Mesenchymal stem cell (in vitro differentiated cells and primary cell): Measurements from ENCODE around the gene XPR1.
"Not testable (repeated sequence)": the region's sequence is repeated elsewhere in the genome, so short reads cannot be mapped to it uniquely, and the experiment has no call there.

Experiments
- DNase-seq: peaks from one replicate; pipeline ENCODE4 v3.0.0-alpha.2; 2013
- H2AFZ ChIP-seq: one replicate; pipeline ENCODE4 v1.6.1; 2013; ENCODE audit warnings: low read depth, mild to moderate bottlenecking, control low read depth, inconsistent platforms, low read length, moderate library complexity
- H2AK5ac ChIP-seq: 2 replicates; pipeline ENCODE4 v1.6.1; 2013; ENCODE audit warnings: low read length, moderate library complexity, mild to moderate bottlenecking, inconsistent platforms; ENCODE audit not compliant: severe bottlenecking
- H2BK120ac ChIP-seq: one replicate; pipeline ENCODE4 v1.6.1; 2013; ENCODE audit warnings: low read depth, mild to moderate bottlenecking, inconsistent platforms, low read length, moderate library complexity
- H2BK12ac ChIP-seq, 2 experiments: one replicate each; pipeline ENCODE4 v1.6.1; 2013; ENCODE audit warnings: inconsistent platforms in 2 of 2, low read length in 2 of 2, mild to moderate bottlenecking in 2 of 2, moderate library complexity in 2 of 2, control low read depth in 1 of 2
- H2BK15ac ChIP-seq: one replicate; pipeline ENCODE4 v1.6.1; 2013; ENCODE audit warnings: mild to moderate bottlenecking, low read depth, inconsistent platforms; ENCODE audit not compliant: poor library complexity, severe bottlenecking
- H2BK5ac ChIP-seq: 2 replicates; pipeline ENCODE4 v1.6.1; 2013; ENCODE audit warnings: low read depth, mild to moderate bottlenecking, low read length, control low read depth, inconsistent platforms; ENCODE audit not compliant: poor library complexity, severe bottlenecking
- H3K14ac ChIP-seq, 2 experiments: one replicate each; pipeline ENCODE4 v1.6.1; 2013; ENCODE audit warnings: inconsistent platforms in 2 of 2, low read length in 2 of 2, control low read depth in 1 of 2, mild to moderate bottlenecking in 1 of 2, moderate library complexity in 1 of 2
- H3K18ac ChIP-seq, 2 experiments: one replicate each; pipeline ENCODE4 v1.6.1; 2013; ENCODE audit warnings: inconsistent platforms in 2 of 2, low read length in 2 of 2, control low read depth in 1 of 2, low read depth in 1 of 2, mild to moderate bottlenecking in 1 of 2
- H3K23ac ChIP-seq, 2 experiments: one replicate each; pipeline ENCODE4 v1.6.1; 2013; ENCODE audit warnings: inconsistent platforms in 2 of 2, low read length in 2 of 2, mild to moderate bottlenecking in 2 of 2, moderate library complexity in 2 of 2, control low read depth in 1 of 2
- H3K27ac ChIP-seq: 2 replicates; pipeline ENCODE4 v1.5.1; 2013; ENCODE audit warnings: mild to moderate bottlenecking, moderate library complexity, low read length, control low read depth, inconsistent platforms; ENCODE audit not compliant: poor library complexity, severe bottlenecking
- H3K27me3 ChIP-seq, 2 experiments: 2 replicates each; pipeline versions ENCODE4 v1.6.1 to v1.7.0; 2013; ENCODE audit warnings: low read length in 2 of 2, mild to moderate bottlenecking in 2 of 2, moderate library complexity in 2 of 2, control low read depth in 1 of 2, inconsistent platforms in 1 of 2; ENCODE audit not compliant: control insufficient read depth in 1 of 2, insufficient read depth in 1 of 2
- H3K36me3 ChIP-seq, 2 experiments: 2 replicates each; pipeline versions ENCODE4 v1.6.1 to v1.7.0; 2013; ENCODE audit warnings: low read length in 2 of 2, control low read depth in 1 of 2, inconsistent platforms in 1 of 2, low read depth in 1 of 2, mild to moderate bottlenecking in 1 of 2; ENCODE audit not compliant: insufficient read depth in 2 of 2, control insufficient read depth in 1 of 2
- H3K4ac ChIP-seq, 2 experiments: one replicate each; pipeline ENCODE4 v1.6.1; 2013; ENCODE audit warnings: inconsistent platforms in 2 of 2, low read length in 2 of 2, mild to moderate bottlenecking in 2 of 2, moderate library complexity in 2 of 2, control low read depth in 1 of 2, low read depth in 1 of 2
- H3K4me1 ChIP-seq: 2 replicates; pipeline ENCODE4 v1.6.1; 2013; ENCODE audit warnings: low read depth, low read length, control low read depth; ENCODE audit not compliant: control insufficient read depth, insufficient read depth
- H3K4me2 ChIP-seq: 2 replicates; pipeline ENCODE4 v1.6.1; 2013; ENCODE audit warnings: low read length, mild to moderate bottlenecking, inconsistent platforms; ENCODE audit not compliant: poor library complexity, severe bottlenecking
- H3K4me3 ChIP-seq, 2 experiments: 2 replicates each; pipeline versions ENCODE4 v1.5.1 to v1.7.0; 2013; ENCODE audit warnings: low read length in 2 of 2, mild to moderate bottlenecking in 2 of 2, control low read depth in 1 of 2, low read depth in 1 of 2; ENCODE audit not compliant: insufficient read depth in 1 of 2
- H3K79me1 ChIP-seq: replicated peaks from 2 replicates; pipeline ENCODE4 v1.6.1; 2013; ENCODE audit warnings: mild to moderate bottlenecking, control low read depth, low read length, inconsistent platforms; ENCODE audit not compliant: poor library complexity, severe bottlenecking
- H3K9ac ChIP-seq: 2 replicates; pipeline ENCODE4 v1.7.0; 2013; ENCODE audit warnings: mild to moderate bottlenecking, low read length, moderate library complexity
- H3K9me3 ChIP-seq: 2 replicates; pipeline ENCODE4 v1.7.0; 2013; ENCODE audit warnings: mild to moderate bottlenecking, low read length; ENCODE audit not compliant: control insufficient read depth
- H4K8ac ChIP-seq: one replicate; pipeline ENCODE4 v1.6.1; 2013; ENCODE audit warnings: inconsistent platforms, mild to moderate bottlenecking, low read length, moderate library complexity
- H4K91ac ChIP-seq: one replicate; pipeline ENCODE4 v1.6.1; 2013; ENCODE audit warnings: mild to moderate bottlenecking, low read length, inconsistent platforms
- WGBS: methylation state at CpG from one replicate; pipeline ENCODE4 v1.1.7; 2013; ENCODE audit warnings: mixed read lengths; 5-methylcytosine and 5-hydroxymethylcytosine counted together

XPR1 gene

GRCh38 chr1:180711260-180711659 lies 79.4 kb downstream of the XPR1 start:
- H3K9ac ChIP-seq, H2BK5ac ChIP-seq, H4K8ac ChIP-seq, H3K4me2 ChIP-seq, H3K4me3 ChIP-seq, H3K4ac ChIP-seq, H2BK120ac ChIP-seq, H2AK5ac ChIP-seq, H3K18ac ChIP-seq, H3K9me3 ChIP-seq, H2BK15ac ChIP-seq, H3K27ac ChIP-seq, H3K36me3 ChIP-seq, DNase-seq, H3K27me3 ChIP-seq, H3K4me1 ChIP-seq, H2AFZ ChIP-seq, H4K91ac ChIP-seq, H2BK12ac ChIP-seq, H3K23ac ChIP-seq, H3K14ac ChIP-seq: not testable (repeated sequence)
- WGBS = 98% methylated on average over 12 of the region's 19 CpGs
- peaks cover 14% of the 10 kb centered on the region for H3K79me1 ChIP-seq

- no peak overlapping the region for H3K14ac ChIP-seq
- H2AFZ ChIP-seq = no peak overlapping the region
- H3K27ac ChIP-seq = no peak overlapping the region
- H4K8ac ChIP-seq = no peak overlapping the region
- H3K79me1 ChIP-seq = peaks cover 12% of the 10 kb centered on the region
- no peak overlapping the region for H3K4me2 ChIP-seq
- no peaks in the 10 kb centered on the region for H3K27me3 ChIP-seq
- no peak overlapping the region for H3K23ac ChIP-seq
- no peak for DNase-seq
- H2BK120ac ChIP-seq = no peak overlapping the region
- no peak overlapping the region for H2BK12ac ChIP-seq
- no peak overlapping the region for H3K18ac ChIP-seq
- no peaks in the 10 kb centered on the region for H3K9me3 ChIP-seq
- H3K4ac ChIP-seq = no peak overlapping the region
- H2BK5ac ChIP-seq = no peak overlapping the region
- H2AK5ac ChIP-seq = no peak overlapping the region
- H3K4me1 ChIP-seq = no peaks in the 10 kb centered on the region
- no peaks in the 10 kb centered on the region for H3K36me3 ChIP-seq
- H3K4me3 ChIP-seq = no peak overlapping the region
- 88% methylated on average over 4 of the region's 4 CpGs for WGBS
- no peak overlapping the region for H3K9ac ChIP-seq
- no peak overlapping the region for H2BK15ac ChIP-seq
- no peak overlapping the region for H4K91ac ChIP-seq
Measured at GRCh38 chr1:180720753-180721152, 88.9 kb downstream of the XPR1 start.

- no peak overlapping the region for H2BK120ac ChIP-seq
- H2AK5ac ChIP-seq = no peak overlapping the region
- H3K79me1 ChIP-seq = peaks cover 8% of the 10 kb centered on the region
- H3K4me2 ChIP-seq = no peak overlapping the region
- no peak overlapping the region for H3K23ac ChIP-seq
- H3K4me3 ChIP-seq = no peak overlapping the region
- no peak overlapping the region for H3K9ac ChIP-seq
- no peak overlapping the region for H2BK12ac ChIP-seq
- H3K27ac ChIP-seq = no peak overlapping the region
- no peaks in the 10 kb centered on the region for H3K9me3 ChIP-seq
- H3K36me3 ChIP-seq = no peaks in the 10 kb centered on the region
- H4K8ac ChIP-seq = no peak overlapping the region
- H2BK15ac ChIP-seq = no peak overlapping the region
- H2BK5ac ChIP-seq = no peak overlapping the region
- no peak overlapping the region for H4K91ac ChIP-seq
- WGBS = 100% methylated on average over 1 of the region's 1 CpG
- H3K14ac ChIP-seq = no peak overlapping the region
- no peaks in the 10 kb centered on the region for H3K4me1 ChIP-seq
- H3K4ac ChIP-seq = no peak overlapping the region
- no peaks in the 10 kb centered on the region for H3K27me3 ChIP-seq
- no peak for DNase-seq
- H3K18ac ChIP-seq = no peak overlapping the region
- H2AFZ ChIP-seq = no peak overlapping the region
Measured at GRCh38 chr1:180722586-180722985, 90.8 kb downstream of the XPR1 start.

GRCh38 chr1:180724055-180724454 lies 92.2 kb downstream of the XPR1 start:
- no peak overlapping the region for H3K4me3 ChIP-seq
- no peak overlapping the region for H3K4me2 ChIP-seq
- H2BK120ac ChIP-seq = no peak overlapping the region
- H3K4ac ChIP-seq = no peak overlapping the region
- H3K27me3 ChIP-seq = no peaks in the 10 kb centered on the region
- no peak overlapping the region for H2BK12ac ChIP-seq
- no peak overlapping the region for H3K14ac ChIP-seq
- no peak overlapping the region for H2BK15ac ChIP-seq
- H4K91ac ChIP-seq = no peak overlapping the region
- no peak overlapping the region for H4K8ac ChIP-seq
- no peaks in the 10 kb centered on the region for H3K4me1 ChIP-seq
- no peak overlapping the region for H3K18ac ChIP-seq
- H2BK5ac ChIP-seq = no peak overlapping the region
- no peak overlapping the region for H2AFZ ChIP-seq
- DNase-seq = no peak
- no peaks in the 10 kb centered on the region for H3K36me3 ChIP-seq
- no peak overlapping the region for H3K9ac ChIP-seq
- H3K27ac ChIP-seq = no peak overlapping the region
- no CpG with 5 or more reads among the region's 1 CpG for WGBS
- H2AK5ac ChIP-seq = no peak overlapping the region
- no peak overlapping the region for H3K23ac ChIP-seq
- peaks cover 2% of the 10 kb centered on the region for H3K9me3 ChIP-seq
- peaks cover 13% of the 10 kb centered on the region for H3K79me1 ChIP-seq
